HG03097 (cell line): ENCODE data around the gene MAD1L1.

Experiments
- ATAC-seq: cut with Tn5 transposase; IDR thresholded peaks from one replicate; pipeline ENCODE4 v1.9.1; 2021; ENCODE audit not compliant: unreplicated experiment, low FRiP score

MAD1L1 gene

GRCh38 chr7:2258661-2259365 is 26.1 kb upstream of the MAD1L1 start:
- no peak for ATAC-seq

- no peak for ATAC-seq
These were observed 24.9 kb upstream of the MAD1L1 start for GRCh38 chr7:2257651-2258050.

GRCh38 chr7:2257046-2257551 is 24.4 kb upstream of the MAD1L1 start:
- no peak for ATAC-seq

GRCh38 chr7:2256306-2257045 is 23.7 kb upstream of the MAD1L1 start:
- no peak for ATAC-seq

- no peak for ATAC-seq
These were observed 22.7 kb upstream of the MAD1L1 start for GRCh38 chr7:2255145-2256139.

- no peak for ATAC-seq
These were observed 21.8 kb upstream of the MAD1L1 start for GRCh38 chr7:2254429-2255144.

GRCh38 chr7:2253525-2254244 is 20.9 kb upstream of the MAD1L1 start:
- no peak for ATAC-seq

- no peak for ATAC-seq
These were observed 20.3 kb upstream of the MAD1L1 start for GRCh38 chr7:2253021-2253420.

- ATAC-seq: no peak
These were observed 19.4 kb upstream of the MAD1L1 start for GRCh38 chr7:2251841-2252771.

GRCh38 chr7:2251381-2251780 is 18.6 kb upstream of the MAD1L1 start:
- no peak for ATAC-seq

GRCh38 chr7:2249744-2250323 is 17.1 kb upstream of the MAD1L1 start:
- no peak for ATAC-seq

- no peak for ATAC-seq
These were observed 16.4 kb upstream of the MAD1L1 start for GRCh38 chr7:2248984-2249694.

GRCh38 chr7:2247141-2247995 is 14.6 kb upstream of the MAD1L1 start:
- no peak for ATAC-seq

- no peak for ATAC-seq
These were observed 13.3 kb upstream of the MAD1L1 start for GRCh38 chr7:2245883-2246675.

GRCh38 chr7:2244404-2244995 is 11.8 kb upstream of the MAD1L1 start:
- no peak for ATAC-seq
